Midbrain (tissue), 1 donor: ENCODE measurements around the gene CXCR4.
"Not testable (repeated sequence)": the region's sequence is repeated elsewhere in the genome, so short reads cannot be mapped to it uniquely, and the experiment has no call there.

Experiments
- DNase-seq: peaks from one replicate; lab custom pipeline; 2025; lab: John Stamatoyannopoulos, UW

The CXCR4 gene

DNA sequence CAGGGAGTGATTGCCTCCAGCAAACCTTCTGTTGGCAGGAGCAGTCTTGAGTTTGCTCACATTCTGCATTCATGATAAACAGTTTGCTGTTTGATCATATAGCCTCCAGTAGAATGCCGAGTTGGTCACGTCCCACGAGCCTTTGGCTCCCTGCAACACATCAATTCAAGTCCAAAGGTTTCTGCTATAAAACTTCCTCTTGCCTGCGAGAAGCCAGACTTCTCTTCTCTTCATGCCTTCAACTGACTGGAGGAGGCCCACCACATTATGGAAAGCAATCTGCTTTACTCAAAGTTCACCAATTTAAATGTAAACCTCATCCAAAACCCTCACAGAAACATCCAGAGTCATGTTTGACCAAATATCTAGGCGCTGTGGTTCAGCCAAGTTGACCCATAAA is 40.8 kb downstream of the CXCR4 start:
- no peak for DNase-seq

DNA sequence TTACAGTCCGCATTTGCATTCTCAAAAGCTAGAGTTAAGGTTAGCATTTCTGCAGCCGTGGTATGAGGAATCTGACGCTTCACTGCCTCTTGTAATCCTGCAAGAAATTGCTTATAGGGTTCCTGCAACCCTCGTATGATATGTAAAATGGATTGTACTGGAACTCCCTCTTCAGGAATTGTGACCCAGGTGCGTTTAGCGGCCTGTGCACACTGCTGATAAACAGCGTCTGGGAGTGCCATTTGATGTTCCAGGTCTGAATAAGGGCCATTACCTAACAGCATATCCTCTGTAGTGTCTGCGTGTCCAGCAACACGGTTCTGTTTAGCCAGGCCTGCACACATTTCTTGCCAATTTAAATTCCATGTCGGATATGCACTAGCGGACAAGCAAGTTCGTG is 42.5 kb downstream of the CXCR4 start:
- no peak for DNase-seq

DNA sequence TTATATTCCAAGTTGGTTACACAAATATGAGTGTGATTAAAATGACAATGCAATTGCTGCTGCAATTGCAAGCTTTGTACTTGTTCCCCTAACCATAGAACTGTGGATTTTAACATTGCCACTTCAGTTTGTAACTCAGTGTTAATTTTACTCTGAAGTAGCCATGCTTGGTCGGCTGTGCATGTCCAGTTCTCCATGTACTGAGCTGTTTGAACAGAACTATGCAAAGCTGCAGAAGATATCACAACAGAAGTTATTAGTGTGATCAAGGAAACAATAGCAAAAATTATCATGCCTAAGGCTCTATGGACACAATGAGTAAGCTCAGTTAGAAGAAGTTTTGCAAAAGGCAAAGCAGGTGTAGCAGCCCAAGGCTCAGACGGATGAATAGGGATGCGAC is 45.3 kb downstream of the CXCR4 start:
- DNase-seq = no peak

DNA sequence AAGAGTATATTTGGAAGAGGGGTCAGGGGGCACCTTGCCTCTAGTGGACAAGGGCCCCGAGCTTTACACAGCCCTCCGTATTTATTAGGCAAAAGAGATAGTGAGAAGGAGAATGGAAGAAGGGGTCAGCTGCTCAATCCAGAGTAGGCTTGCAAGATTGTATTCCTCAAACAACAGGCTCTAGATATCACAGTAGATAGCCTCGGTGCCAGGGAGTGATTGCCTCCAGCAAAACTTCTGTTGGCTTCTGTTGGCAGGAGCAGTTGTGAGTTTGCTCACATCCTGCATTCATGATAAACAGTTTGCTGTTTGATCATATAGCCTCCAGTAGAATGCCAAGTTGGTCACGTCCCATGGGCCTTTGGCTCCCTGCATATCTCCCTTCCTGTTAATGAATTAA is 46.1 kb downstream of the CXCR4 start:
- DNase-seq = not testable (repeated sequence)

DNA sequence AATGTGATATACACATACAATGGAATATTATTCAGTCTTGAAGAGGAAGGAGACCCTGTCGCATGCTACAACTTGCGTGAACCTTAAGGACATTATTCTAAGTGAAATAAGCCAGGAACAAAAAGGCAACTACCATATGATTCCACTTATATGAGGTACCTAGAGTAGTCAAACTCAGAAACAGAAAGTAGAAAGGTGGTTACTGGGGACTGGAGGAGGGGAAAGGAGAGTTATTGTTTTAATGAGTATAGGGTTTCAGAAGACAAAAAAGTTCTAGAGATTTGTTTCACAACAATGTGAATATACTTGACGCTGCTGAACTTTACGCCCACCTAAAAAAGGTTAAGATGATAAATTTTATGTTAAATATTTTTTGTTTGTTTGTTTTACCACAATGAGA is 47.0 kb downstream of the CXCR4 start:
- DNase-seq = no peak

DNA sequence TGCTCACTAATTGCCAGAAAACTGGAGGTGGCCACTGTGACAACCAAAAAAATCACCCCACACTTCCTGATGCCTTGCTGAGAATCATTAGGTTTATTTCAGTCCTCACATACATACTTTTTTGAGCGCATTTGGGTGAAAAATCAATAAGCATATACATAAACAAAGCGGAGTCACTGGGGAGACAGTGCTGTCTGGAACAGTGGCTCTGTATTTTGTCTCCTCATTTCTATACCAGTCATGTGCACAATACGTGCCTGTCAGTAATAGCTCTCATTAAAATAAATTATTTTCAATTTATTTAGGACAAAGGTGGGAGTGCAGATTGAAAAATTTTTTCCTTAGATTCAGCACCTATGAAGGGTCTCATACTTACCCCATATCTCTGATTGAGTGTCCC is 48.2 kb downstream of the CXCR4 start:
- DNase-seq = no peak

DNA sequence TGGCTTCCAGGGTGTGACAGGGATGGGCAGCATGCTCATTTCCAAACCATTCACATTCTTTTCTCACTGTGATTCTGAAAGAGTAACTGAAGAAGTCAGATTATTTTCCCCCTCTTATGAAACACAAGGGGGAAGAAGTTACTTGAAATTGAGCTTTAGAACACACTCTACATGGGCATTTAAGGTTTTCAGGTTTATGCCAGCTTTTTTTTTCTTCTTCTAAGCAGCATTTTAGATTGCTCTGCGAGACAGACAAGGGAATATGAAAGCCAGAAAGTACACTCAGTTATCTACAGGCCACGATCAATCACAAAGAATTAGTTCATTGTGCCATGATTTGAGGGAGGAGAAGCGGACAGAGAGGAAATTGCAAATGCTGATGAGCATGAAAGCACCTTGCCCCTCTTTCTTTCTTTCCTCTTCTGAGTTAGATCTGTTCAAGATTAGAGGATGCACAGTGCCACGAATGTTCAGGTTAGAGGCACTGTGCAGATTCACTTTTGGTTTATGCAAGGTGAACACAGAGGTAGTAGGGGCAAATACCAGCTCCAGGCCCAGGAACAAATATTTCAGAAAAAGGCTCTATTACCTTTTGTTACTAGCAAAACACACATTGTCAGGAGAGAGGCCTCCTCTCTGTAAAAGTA is 49.2 kb downstream of the CXCR4 start:
- DNase-seq = no peak

DNA sequence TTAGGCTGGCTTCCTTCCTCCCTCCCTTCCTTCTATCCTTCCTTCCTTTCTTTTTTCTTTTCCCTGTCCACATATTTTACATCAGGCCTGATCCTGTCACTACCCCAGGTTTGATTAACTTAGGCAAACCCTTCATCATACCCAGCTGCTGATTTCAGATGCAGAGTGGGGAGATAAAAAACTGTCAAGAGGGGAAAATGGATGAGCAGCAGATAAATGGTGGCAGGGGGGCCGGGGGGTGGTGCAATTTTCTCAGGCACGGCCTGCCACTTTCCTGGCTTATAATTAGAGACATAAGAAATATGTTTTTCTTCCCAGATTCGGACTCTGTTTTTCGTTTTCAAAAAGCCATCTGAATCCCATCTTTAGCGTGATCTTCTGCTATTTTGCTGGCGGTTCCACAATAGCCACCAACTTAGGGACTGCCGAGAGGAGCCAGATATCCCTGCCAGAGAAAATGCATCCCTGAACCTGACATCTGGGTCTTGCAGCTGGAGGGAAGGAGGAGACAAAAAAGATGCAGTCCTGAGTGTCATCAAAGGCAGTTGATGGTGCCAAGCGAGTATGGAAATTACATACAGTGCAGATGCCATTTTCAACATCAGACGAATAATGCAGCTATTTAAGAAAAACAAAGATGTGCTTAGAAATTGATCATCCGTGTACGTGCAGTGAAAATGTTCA is 49.9 kb downstream of the CXCR4 start:
- DNase-seq = no peak

DNA sequence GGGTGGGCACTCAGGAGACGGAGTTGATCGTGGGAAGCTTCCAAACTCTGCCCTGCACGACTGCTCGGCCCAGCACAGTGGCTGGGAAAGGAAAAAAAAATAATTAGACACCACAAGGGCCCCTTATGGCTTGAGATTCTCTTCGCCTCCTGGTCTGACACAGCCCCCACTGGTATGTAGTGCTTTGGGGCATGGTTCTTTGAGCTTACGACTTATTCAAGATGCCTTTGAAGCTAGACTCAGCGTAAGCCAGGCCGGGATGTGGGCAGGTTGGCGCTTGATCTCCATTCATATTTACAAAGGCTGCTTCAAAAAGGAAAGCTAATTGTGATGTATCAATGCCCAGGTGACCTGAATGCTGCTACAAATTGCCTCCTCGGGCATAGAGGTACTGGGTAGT is 50.5 kb downstream of the CXCR4 start:
- no peak for DNase-seq

DNA sequence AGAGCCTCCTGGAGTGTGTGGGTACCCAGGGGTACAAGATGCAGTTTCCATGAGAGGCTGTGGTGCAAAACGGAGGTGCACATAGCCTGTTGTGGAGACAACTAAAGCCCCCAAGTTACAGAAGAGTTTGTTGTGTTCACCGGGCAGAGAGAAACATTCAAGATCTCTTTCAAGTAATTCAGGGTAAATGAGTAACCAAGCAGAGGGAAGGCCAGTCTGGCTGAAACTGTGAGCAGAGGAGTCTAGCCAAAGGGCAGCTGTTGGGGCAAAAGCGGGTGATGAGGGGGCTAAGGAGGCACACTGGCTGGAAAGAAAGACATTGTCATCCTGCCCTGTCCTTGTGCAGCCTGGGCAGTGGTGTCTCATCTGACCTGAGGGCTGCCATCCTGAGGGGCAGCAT is 52.0 kb downstream of the CXCR4 start:
- DNase-seq = no peak

DNA sequence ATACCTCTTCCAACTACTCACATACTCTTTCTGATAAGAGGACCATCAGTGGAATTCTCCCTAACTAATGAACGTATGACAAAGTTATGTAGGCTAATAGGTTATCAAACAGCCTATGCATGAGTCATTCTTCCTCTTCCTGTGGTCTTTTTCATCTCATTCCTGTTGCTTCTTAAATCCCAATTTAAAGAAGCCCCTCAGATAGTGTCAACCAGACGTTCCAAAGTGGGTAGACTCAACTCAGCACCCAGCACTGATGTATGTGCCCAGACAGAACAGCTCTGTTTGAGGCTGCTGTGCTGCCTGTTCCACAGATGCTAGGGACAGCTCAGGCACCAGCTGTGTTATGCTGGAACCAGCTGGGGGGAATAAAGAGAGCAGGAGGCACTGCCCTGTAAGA is 52.6 kb downstream of the CXCR4 start:
- DNase-seq = no peak
